Astrocyte of the cerebellum (primary cell): ENCODE results near the gene WTAP.
"Not testable (repeated sequence)": the region's sequence is repeated elsewhere in the genome, so short reads cannot be mapped to it uniquely, and the experiment has no call there.

ENCODE experiments used
- DNase-seq: peaks from one replicate; pipeline ENCODE4 v3.0.0-alpha.2; 2011; ENCODE audit warnings: low read depth
- H3K4me3 ChIP-seq: 2 replicates; pipeline ENCODE4 v1.5.1; 2011; ENCODE audit warnings: mild to moderate bottlenecking, low read depth, low read length, moderate library complexity
- CTCF ChIP-seq: IDR thresholded peaks from 2 replicates; pipeline ENCODE4 v1.5.1; 2012; ENCODE audit warnings: low read length, low read depth, moderate library complexity, mild to moderate bottlenecking; ENCODE audit errors: missing control alignments
- in situ Hi-C: cut with HindIII; loops from 2 replicates; pipeline ENCODE4 v1.10.0; 2017; ENCODE audit warnings: low sequenced_read_pairs

The WTAP gene

DNA sequence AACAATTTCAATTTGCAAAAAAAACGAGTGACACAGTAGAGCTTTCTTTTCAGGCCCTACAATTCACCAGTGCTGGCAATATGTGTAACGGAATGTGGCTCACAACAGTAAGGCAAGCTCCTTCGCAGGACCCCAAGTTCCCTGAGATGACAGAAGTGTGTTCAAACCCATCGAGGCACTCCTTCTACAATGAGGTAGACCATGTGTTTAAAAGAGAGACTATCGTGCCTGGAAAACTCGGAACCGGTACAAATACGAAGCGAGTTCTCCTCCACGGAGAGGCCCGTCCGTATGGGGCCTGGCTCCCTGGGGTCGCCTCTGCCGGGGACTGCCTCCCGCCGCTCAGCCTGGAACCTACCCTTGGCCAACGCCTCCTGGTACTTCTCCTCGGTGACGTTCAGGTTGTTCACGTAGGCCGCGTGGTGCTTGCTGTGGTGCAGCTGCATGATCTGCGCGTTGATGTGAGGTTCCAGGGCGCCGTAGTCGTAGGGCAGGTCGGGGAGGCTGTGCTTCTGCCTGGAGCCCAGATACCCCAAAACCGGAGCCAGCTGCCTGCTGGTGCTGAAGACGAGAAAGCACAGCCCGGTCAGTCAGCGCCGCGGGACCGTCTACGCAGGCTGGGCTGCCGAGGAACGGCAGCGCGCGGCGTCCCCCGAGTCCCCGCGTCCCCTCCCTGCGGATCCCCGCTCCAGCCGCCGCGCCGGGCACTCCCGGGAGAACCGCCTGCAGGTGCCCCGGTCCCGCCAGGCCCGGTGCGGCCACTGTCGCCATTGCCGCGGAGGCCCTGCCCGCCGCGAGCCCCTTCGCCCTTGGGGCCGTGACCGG, 34.8 kb upstream of the WTAP start:
- peak overlapping the region; percentile 71 for H3K4me3 ChIP-seq
- DNase-seq = no peak
- no peak for TF ChIP-seq CTCF
- in situ Hi-C loops = no loop called here

DNA sequence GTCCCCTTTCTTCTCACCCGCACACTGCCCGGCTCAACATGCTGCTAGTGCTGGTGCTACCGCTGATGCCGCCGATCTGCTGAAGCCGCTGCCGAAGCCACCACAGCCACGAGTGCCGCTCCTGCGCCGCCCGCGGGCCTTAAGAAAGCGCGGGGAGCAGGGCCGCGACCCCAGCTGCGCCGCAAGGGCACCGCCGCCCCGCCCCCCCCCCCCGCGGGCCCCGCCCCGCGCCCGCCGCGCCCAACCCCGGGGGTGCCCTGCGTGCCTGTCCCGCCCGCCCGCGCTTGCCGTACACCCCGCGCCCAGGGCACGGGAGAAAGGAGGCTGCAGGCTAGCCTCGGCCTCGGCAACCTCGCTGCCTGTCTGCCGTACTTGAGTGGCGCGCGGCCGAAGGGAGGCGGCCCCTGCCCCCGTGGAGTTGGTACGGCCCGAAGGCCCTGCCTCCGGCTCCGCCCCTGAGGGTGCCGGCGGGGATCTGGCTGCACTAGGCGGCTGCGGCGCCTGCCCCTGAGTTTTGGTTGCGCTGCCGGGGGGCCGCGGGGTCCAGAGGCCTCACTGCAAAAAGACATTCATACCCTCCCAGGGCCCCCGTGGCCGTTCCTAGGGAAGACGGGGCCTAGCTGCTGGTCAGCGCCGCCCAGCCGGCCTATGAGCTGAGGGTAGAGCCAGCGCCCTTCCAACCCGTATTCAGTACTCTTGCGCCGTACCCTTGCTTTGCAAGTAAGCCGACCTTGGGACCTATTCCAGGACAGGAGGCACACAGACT, 34.0 kb upstream of the WTAP start, which contains the start of gene SOD2:
Gene SOD2, minus strand, starts transcription at position 114 of the 766 bp plus-strand sequence. Its CDS starts 74 bp downstream, at position 40.
- TF ChIP-seq CTCF = no peak
- no peak for DNase-seq
- in situ Hi-C loops = no loop called here
- peak within 1 kb of the TSS; percentile 71 for H3K4me3 ChIP-seq

- in situ Hi-C loops = no loop called here
- no peak for DNase-seq
- no peak for TF ChIP-seq CTCF
- peak overlapping the region; percentile 71 for H3K4me3 ChIP-seq
Observed at GRCh38 chr6:159693894-159694545, 33.3 kb upstream of the WTAP start.

GRCh38 chr6:159695984-159696383, 31.3 kb upstream of the WTAP start:
- no peak overlapping the region for H3K4me3 ChIP-seq
- no peak for TF ChIP-seq CTCF
- in situ Hi-C loops = no loop called here
- no peak for DNase-seq

DNA sequence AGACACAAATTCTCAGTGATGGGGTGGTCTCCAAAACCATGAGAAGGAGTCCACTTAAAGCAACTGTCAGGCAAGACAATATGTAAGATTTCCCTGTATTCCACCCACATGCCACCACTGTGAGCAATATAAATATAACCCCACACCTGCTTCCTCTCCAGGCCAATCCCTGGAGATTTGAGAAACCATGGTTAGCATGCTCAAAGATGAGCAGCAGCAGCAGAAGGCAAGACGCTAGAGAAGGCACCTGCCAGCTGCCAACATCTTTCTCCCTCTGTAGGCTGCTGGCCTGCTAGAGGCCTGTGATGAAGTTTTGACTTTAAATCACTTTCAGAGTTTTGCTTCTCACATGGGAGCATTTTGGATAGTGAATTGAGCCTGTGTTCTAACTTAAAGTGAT, 26.3 kb upstream of the WTAP start:
- in situ Hi-C loops = no loop called here
- no peak for DNase-seq
- H3K4me3 ChIP-seq = no peak overlapping the region
- TF ChIP-seq CTCF = no peak

- TF ChIP-seq CTCF = no peak
- in situ Hi-C loops = no loop called here
- H3K4me3 ChIP-seq = no peak overlapping the region
- DNase-seq = peak; percentile 59
Observed at GRCh38 chr6:159701413-159701999, 25.8 kb upstream of the WTAP start.

DNA sequence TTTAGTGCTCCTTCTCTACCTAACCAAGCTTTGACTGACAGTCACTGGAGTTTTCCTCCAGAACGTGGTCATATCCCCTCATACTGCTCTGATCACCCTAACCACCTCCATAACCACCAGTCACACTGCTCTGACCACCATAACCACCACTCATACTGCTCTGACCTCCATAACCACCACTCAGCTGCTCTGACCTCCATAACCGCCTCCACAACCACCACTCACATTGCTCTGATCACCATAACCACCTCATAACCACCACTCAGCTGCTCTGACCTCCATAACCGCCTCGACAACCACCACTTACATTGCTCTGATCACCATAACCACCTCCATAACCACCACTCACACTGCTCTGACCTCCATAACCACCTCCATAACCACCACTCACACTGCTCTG, 16.7 kb upstream of the WTAP start:
- H3K4me3 ChIP-seq, in situ Hi-C loops, DNase-seq: not testable (repeated sequence)

DNA sequence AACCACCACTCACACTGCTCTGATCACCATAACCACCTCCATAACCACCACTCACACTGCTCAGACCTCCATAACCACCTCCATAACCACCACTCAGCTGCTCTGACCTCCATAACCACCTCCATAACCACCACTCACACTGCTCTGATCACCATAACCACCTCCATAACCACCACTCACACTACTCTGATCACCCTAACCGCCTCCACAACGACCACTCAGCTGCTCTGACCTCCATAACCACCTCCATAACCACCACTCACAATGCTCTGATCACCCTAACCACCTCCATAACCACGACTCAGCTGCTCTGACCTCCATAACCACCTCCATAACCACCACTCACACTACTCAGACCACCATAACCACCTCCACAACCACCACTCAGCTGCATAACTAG, 14.9 kb upstream of the WTAP start:
- H3K4me3 ChIP-seq, in situ Hi-C loops, DNase-seq: not testable (repeated sequence)
